ENCODE results near the gene NRG3. TPM values are rescaled to one million over a fixed set of nuclear protein-coding genes. Genes with fewer than 3 reads are reported as not detected.

Gene NRG3
- total RNA-seq, 2 donors from 2014 or later, result 0.97 TPM; not detected in 1

GRCh38 chr10:82191653-82192052, 316.7 kb downstream of the NRG3 start:
- Histone ChIP-seq H3K36me3 (no peaks in the 10 kb centered on the region), H3K27me3 (replicated peaks; ENCODE audit: insufficient read depth) (no peaks in the 10 kb centered on the region), H3K4me1 (replicated peaks) (no peaks in the 10 kb centered on the region), H3K9me3 (no peaks in the 10 kb centered on the region), H3K4me3 (no peak overlapping the region), H3K27ac (no peak overlapping the region)
- intact Hi-C loops (cut with DNase I), result no loop called here
- TF ChIP-seq CTCF (IDR thresholded peaks at IDR 0.05) (no peak), POLR2A (IDR thresholded peaks at IDR 0.05) (no peak), POLR2AphosphoS5 (IDR thresholded peaks at IDR 0.05) (no peak)
- 91% methylated on average over 2 of the region's 2 CpGs for whole genome bisulfite sequencing
- no peak for DNase-seq (ENCODE audit: low spot score)

- H3K4me3 ChIP-seq, result no peak overlapping the region
- DNase-seq (ENCODE audit: low spot score), result no peak
- no peaks in the 10 kb centered on the region for H3K4me1 ChIP-seq (replicated peaks)
- no peak overlapping the region for H3K27ac ChIP-seq
- no peaks in the 10 kb centered on the region for H3K36me3 ChIP-seq
- no peaks in the 10 kb centered on the region for H3K27me3 ChIP-seq (replicated peaks; ENCODE audit: insufficient read depth)
- no peaks in the 10 kb centered on the region for H3K9me3 ChIP-seq
- intact Hi-C loops (cut with DNase I), result no loop called here
- TF ChIP-seq CTCF (IDR thresholded peaks at IDR 0.05) (no peak), POLR2A (IDR thresholded peaks at IDR 0.05) (no peak), POLR2AphosphoS5 (IDR thresholded peaks at IDR 0.05) (no peak)
- WGBS, result 84% methylated on average over 2 of the region's 2 CpGs
These were observed 317.7 kb downstream of the NRG3 start for GRCh38 chr10:82192665-82193064.

GRCh38 chr10:82194419-82194818, 319.4 kb downstream of the NRG3 start:
- intact Hi-C loops (cut with DNase I), result no loop called here

GRCh38 chr10:82206831-82207230, 331.8 kb downstream of the NRG3 start:
- 97% methylated on average over 2 of the region's 2 CpGs for WGBS
- intact Hi-C loops (cut with DNase I), result no loop called here
- Histone ChIP-seq H3K4me3 (no peak overlapping the region), H3K27me3 (replicated peaks; ENCODE audit: insufficient read depth) (no peaks in the 10 kb centered on the region), H3K9me3 (no peaks in the 10 kb centered on the region), H3K27ac (no peak overlapping the region), H3K36me3 (no peaks in the 10 kb centered on the region), H3K4me1 (replicated peaks) (no peaks in the 10 kb centered on the region)
- no peak for DNase-seq (ENCODE audit: low spot score)
- TF ChIP-seq POLR2AphosphoS5 (IDR thresholded peaks at IDR 0.05) (no peak), CTCF (IDR thresholded peaks at IDR 0.05) (no peak), POLR2A (IDR thresholded peaks at IDR 0.05) (no peak)

More at GRCh38 chr10:82194419-82194818, 319.4 kb downstream of the NRG3 start:
- TF ChIP-seq POLR2AphosphoS5 (IDR thresholded peaks at IDR 0.05) (no peak), CTCF (IDR thresholded peaks at IDR 0.05) (no peak), POLR2A (IDR thresholded peaks at IDR 0.05) (no peak)
- 90% methylated on average over 7 of the region's 7 CpGs for WGBS
- H3K9me3 ChIP-seq, result no peaks in the 10 kb centered on the region
- no peak overlapping the region for H3K27ac ChIP-seq
- H3K36me3 ChIP-seq, result no peaks in the 10 kb centered on the region
- no peaks in the 10 kb centered on the region for H3K4me1 ChIP-seq (replicated peaks)
- H3K27me3 ChIP-seq (replicated peaks; ENCODE audit: insufficient read depth), result no peaks in the 10 kb centered on the region
- H3K4me3 ChIP-seq, result no peak overlapping the region
- DNase-seq (ENCODE audit: low spot score), result no peak

- Histone ChIP-seq H3K9me3 (no peaks in the 10 kb centered on the region), H3K27me3 (replicated peaks; ENCODE audit: insufficient read depth) (no peaks in the 10 kb centered on the region), H3K4me1 (replicated peaks) (no peaks in the 10 kb centered on the region), H3K27ac (no peak overlapping the region), H3K4me3 (no peak overlapping the region), H3K36me3 (no peaks in the 10 kb centered on the region)
- TF ChIP-seq POLR2AphosphoS5 (IDR thresholded peaks at IDR 0.05), result no peak
- no peak for TF ChIP-seq POLR2A (IDR thresholded peaks at IDR 0.05)
- TF ChIP-seq CTCF (IDR thresholded peaks at IDR 0.05), result no peak
- WGBS, result 58% methylated on average over 2 of the region's 2 CpGs
- intact Hi-C loops (cut with DNase I), result no loop called here
- no peak for DNase-seq (ENCODE audit: low spot score)
These were observed 333.7 kb downstream of the NRG3 start for GRCh38 chr10:82208726-82209125.

All from prostate gland (tissue), 2 donors.